Endothelial cell (in vitro differentiated cells): Measurements from ENCODE around the gene RNF144A. TPM values are rescaled to one million over a fixed set of nuclear protein-coding genes. Genes with fewer than 3 reads are reported as not detected.

Source experiments
- DNase-seq: peaks from one replicate; pipeline ENCODE4 v3.0.0; 2021; ENCODE audit warnings: low spot score
- H3K27ac Mint-ChIP-seq: one replicate; pipeline ENCODE4 v1.8.0; 2021; ENCODE audit warnings: mixed read lengths, inconsistent platforms; ENCODE audit not compliant: unreplicated experiment
- H3K27me3 Mint-ChIP-seq: one replicate; pipeline ENCODE4 v1.8.0; 2021; ENCODE audit warnings: mild to moderate bottlenecking, moderate library complexity, mixed read lengths, inconsistent platforms; ENCODE audit not compliant: unreplicated experiment
- H3K36me3 Mint-ChIP-seq: one replicate; pipeline ENCODE4 v1.8.0; 2021; ENCODE audit warnings: mild to moderate bottlenecking, low read depth, mixed read lengths, inconsistent platforms; ENCODE audit not compliant: unreplicated experiment
- H3K4me1 Mint-ChIP-seq: one replicate; pipeline ENCODE4 v1.8.0; 2021; ENCODE audit warnings: mild to moderate bottlenecking, mixed read lengths, inconsistent platforms; ENCODE audit not compliant: unreplicated experiment
- H3K4me3 Mint-ChIP-seq: one replicate; pipeline ENCODE4 v1.8.0; 2021; ENCODE audit warnings: mild to moderate bottlenecking, mixed read lengths, inconsistent platforms; ENCODE audit not compliant: unreplicated experiment
- H3K9me3 Mint-ChIP-seq: one replicate; pipeline ENCODE4 v1.8.0; 2021; ENCODE audit warnings: mixed read lengths, inconsistent platforms; ENCODE audit not compliant: unreplicated experiment
- CTCF ChIP-seq: fragments of 200-600 bp; sonication (generic); IDR thresholded peaks from one replicate; pipeline ENCODE4 v1.5.0; 2021; ENCODE audit warnings: antibody characterized with exemption; ENCODE audit not compliant: unreplicated experiment
- total RNA-seq: library from RNA; stranded (reverse); fragmentation: NEBNext Ultra II Directional; extraction: Animal tissue kit (Norgen Biotek cat#: 25700); gene quantifications from one replicate; pipeline ENCODE4 v1.2.1, GENCODE V29; 2021; ENCODE audit not compliant: unreplicated experiment

The RNF144A gene
- total RNA-seq, 1 donor from 2014 or later, result 81.3 TPM

DNA sequence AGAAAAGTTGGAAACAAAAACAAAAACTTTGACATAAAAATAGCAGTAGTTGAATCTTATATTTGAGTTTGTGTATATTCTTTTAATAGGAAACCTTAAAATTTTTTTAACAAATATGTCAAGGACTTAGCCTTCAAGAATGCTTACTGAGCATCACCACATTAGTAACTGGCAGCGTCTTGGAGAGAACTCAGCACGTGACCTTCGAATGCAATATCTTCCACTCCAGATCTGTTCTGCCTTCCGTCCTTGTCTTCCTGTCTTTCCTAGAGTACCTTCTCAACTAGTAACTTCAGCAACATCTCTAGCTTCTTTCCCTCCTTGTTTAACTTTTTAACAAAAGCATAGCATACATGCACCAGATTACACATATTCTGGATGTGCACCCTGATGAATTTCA, 38.7 kb upstream of the RNF144A start:
- Mint-ChIP-seq H3K4me1 (no peaks in the 10 kb centered on the region), H3K36me3 (no peaks in the 10 kb centered on the region), H3K27me3 (peaks cover 2% of the 10 kb centered on the region), H3K9me3 (no peaks in the 10 kb centered on the region), H3K4me3 (no peak overlapping the region), H3K27ac (no peak overlapping the region)
- no peak for DNase-seq
- no peak for TF ChIP-seq CTCF

DNA sequence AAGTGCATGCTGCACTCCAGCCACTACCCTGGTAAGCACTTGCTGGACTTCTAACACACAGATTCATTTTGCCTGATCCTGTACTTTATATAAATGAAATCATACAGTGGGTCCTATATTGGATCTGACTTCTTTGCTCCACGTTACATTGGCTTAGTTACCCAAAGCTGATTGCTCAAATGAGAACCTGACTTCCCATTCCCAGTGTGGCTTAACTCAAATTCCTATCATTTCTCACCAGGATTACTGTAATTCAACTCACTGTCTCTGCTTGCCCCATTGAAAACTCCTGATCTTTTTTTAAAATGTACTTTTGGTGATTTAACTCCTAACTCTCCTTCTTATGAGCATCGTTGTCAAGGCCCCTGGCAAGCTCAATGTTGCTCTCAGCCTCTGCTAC, 38.2 kb upstream of the RNF144A start:
- no peak for TF ChIP-seq CTCF
- H3K27me3 Mint-ChIP-seq, result peaks cover 2% of the 10 kb centered on the region
- no peak overlapping the region for H3K4me3 Mint-ChIP-seq
- H3K27ac Mint-ChIP-seq, result no peak overlapping the region
- H3K36me3 Mint-ChIP-seq, result no peaks in the 10 kb centered on the region
- H3K4me1 Mint-ChIP-seq, result no peaks in the 10 kb centered on the region
- DNase-seq, result no peak
- no peaks in the 10 kb centered on the region for H3K9me3 Mint-ChIP-seq

DNA sequence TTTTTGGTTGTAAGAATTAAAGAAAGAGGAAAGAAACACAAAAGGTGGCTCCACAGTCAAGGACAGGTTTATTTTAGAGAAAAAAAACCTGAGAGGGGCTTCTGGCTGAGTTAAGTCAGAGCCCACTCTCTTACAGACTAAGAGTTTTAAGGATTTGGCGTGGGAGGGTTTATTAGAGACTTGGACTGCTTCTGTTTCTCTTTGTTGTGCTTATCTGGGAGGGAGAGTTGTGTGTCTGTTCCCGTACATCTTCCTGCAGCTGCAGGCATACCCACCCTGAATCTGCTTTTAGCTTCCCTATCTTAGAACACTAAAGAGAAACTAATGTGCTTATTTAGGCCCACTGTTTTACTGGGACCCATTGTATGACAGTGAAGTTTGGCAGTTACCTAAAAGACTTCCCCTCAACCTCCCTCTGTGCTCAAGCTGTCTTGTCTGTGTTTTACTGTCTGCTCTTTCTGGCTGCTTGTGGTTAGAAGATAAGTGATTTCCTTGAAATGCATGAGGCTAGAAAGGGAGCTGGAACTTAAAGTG, 36.9 kb upstream of the RNF144A start:
- TF ChIP-seq CTCF, result no peak
- Mint-ChIP-seq H3K27me3 (peaks cover 2% of the 10 kb centered on the region), H3K9me3 (no peaks in the 10 kb centered on the region), H3K27ac (no peak overlapping the region), H3K4me1 (no peaks in the 10 kb centered on the region), H3K4me3 (no peak overlapping the region), H3K36me3 (no peaks in the 10 kb centered on the region)
- DNase-seq, result no peak

DNA sequence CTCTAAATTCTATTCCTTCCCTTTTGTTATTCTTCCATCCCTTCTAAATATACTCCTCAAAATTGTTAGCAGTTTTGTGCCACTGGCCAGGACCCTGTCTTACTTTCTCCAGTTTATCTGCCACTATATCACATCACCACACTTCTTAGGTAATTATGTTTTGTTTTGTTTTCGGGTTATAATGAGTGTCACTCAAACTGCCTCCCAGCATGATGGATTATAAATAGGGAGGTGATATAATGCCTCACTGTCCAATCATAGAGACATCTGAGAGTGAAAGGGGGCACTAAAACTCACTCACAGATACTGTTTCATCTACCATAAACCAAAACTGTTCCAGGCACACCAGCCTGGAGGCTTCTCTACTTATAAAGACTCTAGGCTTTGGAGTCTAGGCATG, 36.2 kb upstream of the RNF144A start:
- H3K36me3 Mint-ChIP-seq, result no peaks in the 10 kb centered on the region
- H3K9me3 Mint-ChIP-seq, result no peaks in the 10 kb centered on the region
- no peak for DNase-seq
- no peaks in the 10 kb centered on the region for H3K4me1 Mint-ChIP-seq
- H3K4me3 Mint-ChIP-seq, result no peak overlapping the region
- no peak overlapping the region for H3K27ac Mint-ChIP-seq
- no peak for TF ChIP-seq CTCF
- peaks cover 2% of the 10 kb centered on the region for H3K27me3 Mint-ChIP-seq

GRCh38 chr2:6881516-6881915, 35.7 kb upstream of the RNF144A start:
- Mint-ChIP-seq H3K9me3 (no peaks in the 10 kb centered on the region), H3K27ac (no peak overlapping the region), H3K27me3 (peaks cover 2% of the 10 kb centered on the region), H3K4me1 (no peaks in the 10 kb centered on the region), H3K4me3 (no peak overlapping the region), H3K36me3 (no peaks in the 10 kb centered on the region)
- no peak for TF ChIP-seq CTCF
- no peak for DNase-seq
